GM12801 (cell line): ENCODE results near the gene CRLF3.

Experiments
- TF ChIP-seq, protein P1 (sequence below): IDR thresholded peaks from one replicate; pipeline ENCODE4 v1.5.1; 2011; ENCODE audit warnings: control low read depth; ENCODE audit not compliant: insufficient read length; ENCODE audit errors: extremely low read depth

Gene CRLF3

DNA sequence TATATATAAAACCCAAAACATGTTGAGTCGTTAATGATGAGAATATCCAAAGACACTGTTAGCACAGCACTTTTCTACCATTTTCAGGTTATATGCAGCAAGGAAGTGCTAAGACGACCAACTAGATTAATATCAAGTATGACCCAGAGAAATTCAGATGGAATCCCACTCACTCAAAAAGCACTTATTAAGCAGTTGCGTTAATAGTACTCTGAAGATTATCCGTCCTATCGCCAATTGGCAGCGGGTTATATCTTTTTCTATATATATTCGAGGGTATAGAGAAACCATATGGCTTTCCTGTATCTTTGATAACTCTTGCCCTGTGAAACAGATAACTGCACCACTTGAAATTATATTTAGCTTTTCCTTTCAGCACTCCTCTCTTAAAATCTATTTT is 1.1 kb downstream of the CRLF3 start:
- TF ChIP-seq, protein P1, sequence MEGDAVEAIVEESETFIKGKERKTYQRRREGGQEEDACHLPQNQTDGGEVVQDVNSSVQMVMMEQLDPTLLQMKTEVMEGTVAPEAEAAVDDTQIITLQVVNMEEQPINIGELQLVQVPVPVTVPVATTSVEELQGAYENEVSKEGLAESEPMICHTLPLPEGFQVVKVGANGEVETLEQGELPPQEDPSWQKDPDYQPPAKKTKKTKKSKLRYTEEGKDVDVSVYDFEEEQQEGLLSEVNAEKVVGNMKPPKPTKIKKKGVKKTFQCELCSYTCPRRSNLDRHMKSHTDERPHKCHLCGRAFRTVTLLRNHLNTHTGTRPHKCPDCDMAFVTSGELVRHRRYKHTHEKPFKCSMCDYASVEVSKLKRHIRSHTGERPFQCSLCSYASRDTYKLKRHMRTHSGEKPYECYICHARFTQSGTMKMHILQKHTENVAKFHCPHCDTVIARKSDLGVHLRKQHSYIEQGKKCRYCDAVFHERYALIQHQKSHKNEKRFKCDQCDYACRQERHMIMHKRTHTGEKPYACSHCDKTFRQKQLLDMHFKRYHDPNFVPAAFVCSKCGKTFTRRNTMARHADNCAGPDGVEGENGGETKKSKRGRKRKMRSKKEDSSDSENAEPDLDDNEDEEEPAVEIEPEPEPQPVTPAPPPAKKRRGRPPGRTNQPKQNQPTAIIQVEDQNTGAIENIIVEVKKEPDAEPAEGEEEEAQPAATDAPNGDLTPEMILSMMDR = no peak

DNA sequence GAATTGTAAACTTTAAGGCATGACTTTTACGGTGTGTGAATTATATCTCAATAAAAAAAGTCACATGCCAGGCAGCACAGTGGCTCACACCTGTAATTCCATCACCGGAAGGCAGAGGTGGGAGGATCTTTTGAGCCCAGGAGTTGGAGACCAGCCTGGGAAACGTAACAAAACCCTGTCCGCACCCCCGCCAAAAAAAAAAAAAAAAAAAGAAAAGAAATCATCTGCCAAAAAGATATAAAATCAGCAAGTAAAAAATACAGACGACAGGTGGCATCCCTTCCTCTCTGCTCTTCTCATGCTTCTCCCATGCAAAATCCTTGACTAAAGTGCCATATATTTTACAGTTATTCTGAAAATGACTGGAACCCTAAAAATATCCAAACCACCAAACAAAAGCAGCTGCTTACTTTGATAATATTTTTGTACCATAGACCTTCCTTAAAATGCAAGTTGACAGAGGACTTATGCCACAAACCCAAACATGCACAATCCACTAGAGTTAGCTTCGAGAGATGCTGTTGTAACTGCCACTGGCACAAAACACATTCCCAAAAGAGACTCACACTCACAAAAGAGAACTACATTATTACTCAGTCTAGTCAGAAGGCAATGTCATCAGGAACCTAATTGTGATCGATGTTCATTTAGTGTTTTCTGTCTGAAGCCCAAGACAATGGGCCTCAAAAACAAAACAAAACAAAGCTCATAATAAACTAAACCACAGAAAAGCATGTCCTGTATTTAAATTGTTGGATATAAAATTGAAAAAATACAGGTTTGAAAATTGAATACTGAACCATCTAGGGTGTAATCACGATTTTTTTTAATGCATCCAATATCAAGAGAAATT is 2.4 kb downstream of the CRLF3 start:
- TF ChIP-seq, protein P1 = no peak

GRCh38 chr17:30819971-30820705 is 4.4 kb downstream of the CRLF3 start:
- TF ChIP-seq, protein P1 = no peak

- TF ChIP-seq, protein P1 = no peak
These were observed 8.3 kb downstream of the CRLF3 start for GRCh38 chr17:30816165-30816564.

- TF ChIP-seq, protein P1 = no peak
These were observed 12.0 kb downstream of the CRLF3 start for GRCh38 chr17:30812218-30813177.

DNA sequence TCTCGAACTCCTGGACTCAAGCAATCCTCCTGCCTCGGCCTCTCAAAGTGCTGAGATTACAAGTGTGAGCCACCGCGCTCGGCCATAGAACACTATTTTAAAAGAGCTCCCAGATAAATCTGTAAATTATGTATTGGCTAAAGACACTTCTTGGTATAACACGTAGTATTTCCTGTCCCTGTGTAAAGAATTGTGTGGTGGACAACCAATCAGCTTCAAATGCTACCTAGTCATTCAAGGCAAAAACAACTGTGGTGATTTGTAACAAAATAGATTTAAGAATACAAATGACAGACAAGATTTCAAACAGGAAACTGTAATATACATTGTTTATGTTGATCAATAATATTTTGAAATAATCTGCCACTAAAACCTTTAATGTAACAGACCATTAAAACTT is 14.6 kb downstream of the CRLF3 start:
- TF ChIP-seq, protein P1 = no peak
